Sigmoid colon (tissue), 3 donors: ENCODE data around the gene MAPK7.

ENCODE experiments used
- POLR2A ChIP-seq, 2 donors: fragments of 450-650 bp; IDR thresholded peaks; one replicate each; pipeline ENCODE4 v1.6.1; 2016; ENCODE audit warnings: antibody characterized with exemption in 2 of 2, mild to moderate bottlenecking in 2 of 2, moderate library complexity in 2 of 2
- TF ChIP-seq, protein P1 (sequence below), 4 experiments: fragments of 450-650 bp in 3 of 4; fragments of 200-600 bp in 1 of 4; IDR thresholded peaks; one replicate each; pipeline ENCODE4 v1.5.1; 2016 to 2019; ENCODE audit warnings: antibody characterized with exemption in 4 of 4, mild to moderate bottlenecking in 3 of 4, moderate library complexity in 2 of 4

GRCh38 chr17:19331134-19331533 lies 47.2 kb upstream of the MAPK7 start:
- TF ChIP-seq, protein P1, sequence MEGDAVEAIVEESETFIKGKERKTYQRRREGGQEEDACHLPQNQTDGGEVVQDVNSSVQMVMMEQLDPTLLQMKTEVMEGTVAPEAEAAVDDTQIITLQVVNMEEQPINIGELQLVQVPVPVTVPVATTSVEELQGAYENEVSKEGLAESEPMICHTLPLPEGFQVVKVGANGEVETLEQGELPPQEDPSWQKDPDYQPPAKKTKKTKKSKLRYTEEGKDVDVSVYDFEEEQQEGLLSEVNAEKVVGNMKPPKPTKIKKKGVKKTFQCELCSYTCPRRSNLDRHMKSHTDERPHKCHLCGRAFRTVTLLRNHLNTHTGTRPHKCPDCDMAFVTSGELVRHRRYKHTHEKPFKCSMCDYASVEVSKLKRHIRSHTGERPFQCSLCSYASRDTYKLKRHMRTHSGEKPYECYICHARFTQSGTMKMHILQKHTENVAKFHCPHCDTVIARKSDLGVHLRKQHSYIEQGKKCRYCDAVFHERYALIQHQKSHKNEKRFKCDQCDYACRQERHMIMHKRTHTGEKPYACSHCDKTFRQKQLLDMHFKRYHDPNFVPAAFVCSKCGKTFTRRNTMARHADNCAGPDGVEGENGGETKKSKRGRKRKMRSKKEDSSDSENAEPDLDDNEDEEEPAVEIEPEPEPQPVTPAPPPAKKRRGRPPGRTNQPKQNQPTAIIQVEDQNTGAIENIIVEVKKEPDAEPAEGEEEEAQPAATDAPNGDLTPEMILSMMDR (IDR thresholded peaks at IDR 0.05) = no peak
- TF ChIP-seq POLR2A (IDR thresholded peaks at IDR 0.05) = no peak
